Right lobe of liver (tissue), 4 donors: ENCODE data around the gene RAB11FIP3.
A peak's percentile ranks its signal among the peaks of the same experiment; 100 is the strongest.

Source experiments
- CTCF ChIP-seq, 4 donors: fragments of 200-600 bp in 3 of 4; fragments of 450-650 bp in 1 of 4; IDR thresholded peaks; one replicate each; pipeline versions ENCODE4 v1.5.1 to v1.8.0; 2016 to 2022; ENCODE audit warnings: antibody characterized with exemption in 4 of 4, mild to moderate bottlenecking in 2 of 4
- POLR2A ChIP-seq: fragments of 450-650 bp; IDR thresholded peaks from one replicate; pipeline ENCODE4 v1.6.1; 2017; ENCODE audit warnings: antibody characterized with exemption, mild to moderate bottlenecking
- donor health status: DM: no; HTN: no; CAD: no.
- donor health status: DM: no; HTN: no; CAD: no.
- donor health status: DM: no; HTN: yes; CAD: no.

GRCh38 chr16:397736-398332, 27.6 kb upstream of the RAB11FIP3 start:
- TF ChIP-seq POLR2A, result no peak
- peak; percentile 26 to 39 (median 31) for TF ChIP-seq CTCF (IDR thresholded peaks at IDR 0.05)
